ENCODE results near the gene RNF26. TPM values are rescaled to one million over a fixed set of nuclear protein-coding genes. Genes with fewer than 3 reads are reported as not detected.

The RNF26 gene
- total RNA-seq, 2 experiments from 2014 or later = 30.2 to 31.9 TPM

GRCh38 chr11:119368121-119369034 is 34.1 kb downstream of the RNF26 start:
- ATAC-seq = no peak
- CTCF ChIA-PET = interaction anchor here (1.0 to 6.4 kb wide), 6 partner anchors 8 to 46 kb away, joined by 3 to 55 read pairs (median 4); partner anchors contain the start of gene USP2
- intact Hi-C loops (cut with micrococcal nuclease) = no loop called here
- no peak for DNase-seq
- peaks cover 6% of the 10 kb centered on the region for H3K4me1 Mint-ChIP-seq (ENCODE audit: low read depth)
- no peaks in the 10 kb centered on the region for H3K36me3 Mint-ChIP-seq (ENCODE audit: low read depth)
- no peak overlapping the region for H3K4me3 Mint-ChIP-seq
- H3K9me3 Mint-ChIP-seq = no peaks in the 10 kb centered on the region
- H3K27me3 Mint-ChIP-seq = peaks cover 37% of the 10 kb centered on the region
- POLR2A ChIA-PET = interaction anchor here (0.7 kb wide), 1 partner anchor 45 kb away, joined by 3 read pairs; no protein-coding TSS in a partner anchor
- no peak overlapping the region for H3K27ac Mint-ChIP-seq
- no peak for TF ChIP-seq CTCF (IDR thresholded peaks at IDR 0.05)

DNA sequence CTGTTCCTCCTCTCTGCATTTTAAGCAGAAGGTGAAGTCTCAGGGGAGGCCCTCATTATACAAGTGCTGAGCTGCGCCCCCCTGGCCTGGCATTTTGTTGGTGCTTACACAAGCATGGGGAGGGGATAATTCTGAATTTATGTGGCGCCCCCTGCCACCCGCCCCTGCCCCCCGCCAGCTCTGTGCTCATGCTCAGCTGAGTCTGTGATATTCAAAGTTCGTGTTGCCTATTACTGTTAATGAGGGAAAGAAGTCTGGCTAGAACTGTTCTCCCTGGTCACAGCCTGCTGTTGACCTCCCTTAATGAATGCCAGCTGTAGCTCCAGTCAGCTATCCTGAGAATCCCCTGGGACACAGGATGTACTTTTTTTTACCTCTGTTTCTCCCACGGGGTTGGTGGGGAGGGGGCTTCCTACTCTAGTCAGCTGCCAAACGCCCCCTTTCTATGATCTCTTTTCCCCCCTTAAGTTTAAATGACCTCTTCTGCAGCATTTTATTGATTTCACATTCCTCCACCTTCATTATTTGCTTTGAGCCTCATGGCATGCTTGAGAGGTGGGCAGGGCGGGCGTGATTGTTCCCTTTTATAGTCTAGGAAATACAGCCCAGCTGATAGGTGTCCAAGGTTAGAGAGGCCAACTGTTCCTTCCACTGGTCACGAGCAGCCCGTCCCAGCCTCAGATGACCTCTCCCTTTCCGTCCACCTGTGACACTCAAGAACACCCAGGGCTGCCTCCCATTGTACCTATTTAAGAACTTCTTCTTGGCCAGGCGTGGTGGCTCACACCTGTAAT is 35.0 kb downstream of the RNF26 start:
- ATAC-seq = no peak
- CTCF ChIA-PET = interaction anchor here (1.0 to 6.4 kb wide), 4 partner anchors 9 to 13 kb away, joined by 3 to 55 read pairs (median 6); partner anchors contain the start of gene USP2
- TF ChIP-seq CTCF (IDR thresholded peaks at IDR 0.05) = no peak
- POLR2A ChIA-PET = interaction anchor here (0.6 kb wide), 1 partner anchor 9 kb away, joined by 3 read pairs; no protein-coding TSS in a partner anchor
- H3K4me3 Mint-ChIP-seq = no peak overlapping the region
- intact Hi-C loops (cut with micrococcal nuclease) = no loop called here
- DNase-seq = no peak
- no peaks in the 10 kb centered on the region for H3K36me3 Mint-ChIP-seq (ENCODE audit: low read depth)
- no peak overlapping the region for H3K27ac Mint-ChIP-seq
- H3K27me3 Mint-ChIP-seq = peaks cover 36% of the 10 kb centered on the region
- peaks cover 12% of the 10 kb centered on the region for H3K4me1 Mint-ChIP-seq (ENCODE audit: low read depth)
- no peaks in the 10 kb centered on the region for H3K9me3 Mint-ChIP-seq

- CTCF ChIA-PET = interaction anchor here (0.9 to 6.4 kb wide), 4 partner anchors 9 to 104 kb away, joined by 3 to 55 read pairs (median 6); no protein-coding TSS in a partner anchor
- ATAC-seq = peak; percentile 49
- H3K27ac Mint-ChIP-seq = no peak overlapping the region
Measured at GRCh38 chr11:119370486-119371046, 36.2 kb downstream of the RNF26 start.

DNA sequence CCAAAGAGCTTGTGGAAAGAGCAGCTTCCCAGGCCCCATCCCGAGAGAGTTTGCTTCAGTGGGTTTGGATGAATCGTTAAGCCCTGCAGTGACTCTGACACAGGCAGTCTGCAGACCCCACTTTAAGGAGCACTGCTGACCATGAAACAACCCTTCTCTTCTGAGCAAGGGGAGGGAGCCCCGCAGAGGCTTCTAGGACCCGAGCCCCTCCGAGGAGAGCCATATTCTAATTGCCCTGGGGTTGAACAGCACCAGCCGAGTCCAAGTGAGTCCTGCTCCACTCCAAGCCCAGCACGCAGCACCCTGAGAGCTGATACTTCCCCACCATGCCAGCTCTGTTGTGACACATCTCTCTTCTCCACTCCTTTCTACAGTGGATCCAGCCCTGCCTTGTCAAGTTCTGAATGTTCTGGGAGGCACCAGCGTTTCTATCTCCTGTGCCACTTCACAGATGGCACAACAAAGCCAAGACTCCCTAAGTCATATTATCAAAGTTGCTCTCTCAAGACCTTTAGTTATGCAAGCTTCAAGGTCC is 36.8 kb downstream of the RNF26 start:
- DNase-seq (no peak), ATAC-seq (no peak)
- ChIA-PET CTCF (interaction anchor here (0.9 to 6.4 kb wide), 5 partner anchors 10 to 104 kb away, joined by 3 to 55 read pairs (median 5); no protein-coding TSS in a partner anchor), POLR2A (no interaction called here)
- Mint-ChIP-seq H3K27me3 (peaks cover 22% of the 10 kb centered on the region), H3K27ac (no peak overlapping the region), H3K4me1 (ENCODE audit: low read depth) (peaks cover 7% of the 10 kb centered on the region), H3K4me3 (no peak overlapping the region), H3K9me3 (no peaks in the 10 kb centered on the region), H3K36me3 (ENCODE audit: low read depth) (no peaks in the 10 kb centered on the region)
- intact Hi-C loops (cut with micrococcal nuclease) = no loop called here
- TF ChIP-seq CTCF (IDR thresholded peaks at IDR 0.05) = no peak

More at GRCh38 chr11:119370486-119371046, 36.2 kb downstream of the RNF26 start:
- no peak overlapping the region for H3K4me3 Mint-ChIP-seq
- no peak for TF ChIP-seq CTCF (IDR thresholded peaks at IDR 0.05)
- peaks cover 24% of the 10 kb centered on the region for H3K27me3 Mint-ChIP-seq
- POLR2A ChIA-PET = no interaction called here
- no peaks in the 10 kb centered on the region for H3K9me3 Mint-ChIP-seq
- H3K36me3 Mint-ChIP-seq (ENCODE audit: low read depth) = no peaks in the 10 kb centered on the region
- intact Hi-C loops (cut with micrococcal nuclease) = no loop called here
- peaks cover 7% of the 10 kb centered on the region for H3K4me1 Mint-ChIP-seq (ENCODE audit: low read depth)
- DNase-seq = no peak
